Activated naive CD4-positive, alpha-beta T cell treated with anti-CD3 and anti-CD28 coated beads, Interleukin-2, amount 50 U/mL, for 72 hours (primary cell): ENCODE data around the gene UBXN2A. TPM values are rescaled to one million over a fixed set of nuclear protein-coding genes. Genes with fewer than 3 reads are reported as not detected.
"Not testable (repeated sequence)": the region's sequence is repeated elsewhere in the genome, so short reads cannot be mapped to it uniquely, and the experiment has no call there.

Source experiments
- ATAC-seq, 2 donors: fragments of 150-1000 bp; cut with Tn5 transposase; 2 replicates each; pipeline ENCODE4 v1.10.0; 2021; ENCODE audit warnings: mild to moderate bottlenecking in 2 of 2, moderate library complexity in 2 of 2
- DNase-seq, 2 donors: peaks; one replicate each; pipeline ENCODE4 v3.0.0; 2021 to 2022; ENCODE audit warnings: low spot score in 2 of 2
- H3K27ac Mint-ChIP-seq, 2 donors: one replicate each; pipeline ENCODE4 v1.8.0; 2022; ENCODE audit warnings: mild to moderate bottlenecking in 2 of 2, mixed read lengths in 2 of 2
- H3K36me3 Mint-ChIP-seq, 2 donors: one replicate each; pipeline ENCODE4 v1.8.0; 2022; ENCODE audit warnings: mixed read lengths in 2 of 2
- H3K9me3 Mint-ChIP-seq, 2 donors: one replicate each; pipeline ENCODE4 v1.8.0; 2022; ENCODE audit warnings: mixed read lengths in 2 of 2
- total RNA-seq, 2 donors: library from RNA; stranded (reverse); gene quantifications; one replicate each; pipeline ENCODE4 v1.2.3, GENCODE V29; 2022

The UBXN2A gene
- total RNA-seq, 2 donors from 2014 or later, result 9.3 to 13.0 TPM

GRCh38 chr2:24007693-24008092 lies 67.4 kb downstream of the UBXN2A start:
- no peaks in the 10 kb centered on the region for H3K36me3 Mint-ChIP-seq
- no peak for DNase-seq
- H3K9me3 Mint-ChIP-seq, result no peaks in the 10 kb centered on the region
- H3K27ac Mint-ChIP-seq, result no peak overlapping the region
- ATAC-seq, result no peak

GRCh38 chr2:24008672-24009366 lies 68.6 kb downstream of the UBXN2A start:
- Mint-ChIP-seq H3K36me3 (no peaks in the 10 kb centered on the region), H3K27ac (no peak overlapping the region), H3K9me3 (no peaks in the 10 kb centered on the region)
- DNase-seq, result no peak
- no peak for ATAC-seq

GRCh38 chr2:24009367-24009679 lies 69.1 kb downstream of the UBXN2A start:
- no peak for DNase-seq
- H3K36me3 Mint-ChIP-seq, result no peaks in the 10 kb centered on the region
- no peaks in the 10 kb centered on the region for H3K9me3 Mint-ChIP-seq
- ATAC-seq, result no peak
- H3K27ac Mint-ChIP-seq, result no peak overlapping the region

- no peak for DNase-seq
- H3K36me3 Mint-ChIP-seq, result no peaks in the 10 kb centered on the region
- H3K27ac Mint-ChIP-seq, result no peak within 1 kb of the TSS
- no peaks in the 10 kb centered on the region for H3K9me3 Mint-ChIP-seq
- ATAC-seq, result peak in 1 of 2 donors; percentile 63
These were observed 69.6 kb downstream of the UBXN2A start, which contains the start of gene MFSD2B for GRCh38 chr2:24009680-24010476. Gene MFSD2B, plus strand, starts transcription at chr2:24010085. Its CDS starts 12 bp downstream, at chr2:24010097.

DNA sequence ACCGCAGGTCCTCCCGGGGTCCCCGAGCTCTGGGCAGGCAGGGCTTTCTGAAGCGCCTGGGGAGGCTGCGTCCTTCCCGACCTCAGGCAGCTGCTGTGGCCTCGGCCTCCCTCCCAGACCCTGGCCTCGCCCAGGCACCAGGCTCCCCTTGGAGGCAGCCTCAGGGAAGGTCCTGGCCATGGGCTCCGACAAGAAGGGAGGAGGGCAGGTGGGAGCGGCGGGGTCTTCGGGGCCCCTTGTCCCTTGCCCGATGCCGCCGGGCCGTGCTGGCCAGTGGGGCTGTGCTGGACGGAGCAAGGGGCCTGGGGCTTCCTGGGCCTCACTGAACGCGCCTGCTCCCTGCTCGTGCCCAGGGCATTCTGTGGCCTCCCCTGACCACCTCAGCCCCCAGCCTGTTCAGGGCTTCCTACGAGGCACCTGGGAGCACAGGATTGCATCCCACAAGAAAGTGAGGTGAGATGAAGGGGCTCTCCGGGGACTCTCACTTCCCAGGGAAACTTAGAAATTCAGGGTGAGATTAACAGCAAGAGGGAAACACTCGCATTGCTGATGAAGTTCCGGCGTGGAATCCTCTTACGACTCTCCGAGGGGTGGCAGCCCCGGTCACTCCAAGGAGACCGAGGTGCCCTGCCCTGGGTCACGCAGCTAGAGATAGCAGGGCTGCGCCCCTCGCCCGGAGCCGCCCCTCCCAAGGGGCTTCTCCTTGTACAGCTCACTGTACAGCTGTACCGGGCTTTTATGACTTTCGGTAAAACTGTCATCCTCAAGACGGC lies 70.4 kb downstream of the UBXN2A start:
- H3K9me3 Mint-ChIP-seq, result no peaks in the 10 kb centered on the region
- DNase-seq, result no peak

DNA sequence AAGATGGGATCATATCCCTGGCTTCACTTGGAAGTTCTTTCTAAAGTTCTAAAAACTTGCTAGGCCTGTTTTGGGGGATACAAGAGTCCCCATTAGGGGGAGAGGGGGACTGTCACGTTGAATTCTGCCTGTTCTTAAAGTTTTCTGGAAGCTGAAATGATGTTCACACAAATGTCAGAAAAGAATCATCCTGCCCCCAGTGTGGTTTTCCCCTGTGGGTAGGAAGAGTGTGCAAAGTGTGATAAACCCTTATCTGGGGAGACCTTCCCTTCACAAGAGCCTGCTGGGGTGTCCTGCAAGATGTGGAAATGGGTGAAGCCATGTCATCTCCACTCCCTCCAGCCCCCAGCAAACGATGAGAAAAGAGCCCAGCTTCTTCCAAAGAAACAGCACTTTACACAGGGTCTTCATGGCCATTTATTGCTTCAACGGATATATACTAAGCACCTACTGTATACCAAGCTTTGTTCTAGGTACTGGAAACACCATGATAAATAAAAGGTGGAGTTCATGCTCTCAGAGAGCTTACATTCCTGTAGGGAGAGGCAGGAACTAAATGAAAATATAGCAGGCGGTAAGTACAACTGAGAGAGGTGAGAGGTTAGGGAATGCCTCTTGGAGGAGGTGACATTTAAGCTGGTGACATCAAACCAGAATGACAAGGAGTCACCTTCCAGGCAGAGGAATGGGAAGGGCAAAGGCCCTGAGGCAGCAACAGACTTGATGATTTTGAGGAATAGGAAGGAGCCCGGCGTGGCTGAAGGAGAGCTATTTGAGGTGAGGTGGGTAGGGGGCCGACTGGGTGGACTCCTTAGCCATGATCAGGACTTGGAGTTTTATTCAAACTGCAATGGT lies 71.2 kb downstream of the UBXN2A start:
- no peaks in the 10 kb centered on the region for H3K36me3 Mint-ChIP-seq
- no peak overlapping the region for H3K27ac Mint-ChIP-seq
- no peak for ATAC-seq
- DNase-seq, result no peak
- H3K9me3 Mint-ChIP-seq, result no peaks in the 10 kb centered on the region

More for the DNA sequence above, 70.4 kb downstream of the UBXN2A start:
- Mint-ChIP-seq H3K27ac (no peak overlapping the region), H3K36me3 (no peaks in the 10 kb centered on the region)
- ATAC-seq, result peak in 1 of 2 donors; percentile 30

GRCh38 chr2:24012521-24013188 lies 72.4 kb downstream of the UBXN2A start:
- Mint-ChIP-seq H3K9me3 (no peaks in the 10 kb centered on the region), H3K36me3 (no peaks in the 10 kb centered on the region), H3K27ac (no peak overlapping the region)
- ATAC-seq, result no peak
- no peak for DNase-seq

- not testable (repeated sequence) for H3K27ac Mint-ChIP-seq, H3K36me3 Mint-ChIP-seq, H3K9me3 Mint-ChIP-seq, ATAC-seq, DNase-seq
These were observed 74.6 kb downstream of the UBXN2A start for GRCh38 chr2:24014902-24015301.

- H3K9me3 Mint-ChIP-seq, result no peaks in the 10 kb centered on the region
- H3K27ac Mint-ChIP-seq, result no peak overlapping the region
- H3K36me3 Mint-ChIP-seq, result no peaks in the 10 kb centered on the region
- DNase-seq, result no peak
- ATAC-seq, result peak in 1 of 2 donors; percentile 19
These were observed 75.5 kb downstream of the UBXN2A start for GRCh38 chr2:24015562-24016375.

GRCh38 chr2:24016376-24016761 lies 76.1 kb downstream of the UBXN2A start:
- Mint-ChIP-seq H3K9me3 (no peaks in the 10 kb centered on the region), H3K27ac (no peak overlapping the region), H3K36me3 (no peaks in the 10 kb centered on the region)
- no peak for DNase-seq
- ATAC-seq, result peak in 1 of 2 donors; percentile 13

GRCh38 chr2:24016853-24017703 lies 76.8 kb downstream of the UBXN2A start:
- ATAC-seq (no peak), DNase-seq (no peak)
- Mint-ChIP-seq H3K36me3 (no peaks in the 10 kb centered on the region), H3K27ac (no peak overlapping the region), H3K9me3 (no peaks in the 10 kb centered on the region)

DNA sequence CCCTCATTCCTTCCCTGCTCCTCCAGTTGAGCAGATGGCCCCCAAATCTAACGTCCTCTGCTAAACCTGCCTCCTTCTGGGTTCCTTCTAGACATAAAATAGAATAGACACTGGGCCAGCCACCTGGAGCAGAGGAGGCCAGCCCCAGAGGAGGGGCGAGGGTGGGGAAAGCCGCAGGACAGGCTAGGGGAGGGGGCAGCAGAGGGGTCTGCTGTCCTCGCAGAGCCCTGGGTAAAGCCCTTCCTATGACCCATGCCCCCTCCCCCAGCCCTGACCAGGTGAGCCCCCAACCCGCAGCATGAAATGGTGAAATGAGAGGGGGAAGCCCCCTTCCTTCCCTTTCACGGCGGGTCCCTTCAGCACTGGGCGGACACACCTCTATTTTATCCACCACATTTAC lies 77.4 kb downstream of the UBXN2A start:
- DNase-seq (no peak), ATAC-seq (no peak)
- Mint-ChIP-seq H3K27ac (peak overlapping the region in 1 of 2 donors; percentile 37), H3K36me3 (no peaks in the 10 kb centered on the region), H3K9me3 (no peaks in the 10 kb centered on the region)

DNA sequence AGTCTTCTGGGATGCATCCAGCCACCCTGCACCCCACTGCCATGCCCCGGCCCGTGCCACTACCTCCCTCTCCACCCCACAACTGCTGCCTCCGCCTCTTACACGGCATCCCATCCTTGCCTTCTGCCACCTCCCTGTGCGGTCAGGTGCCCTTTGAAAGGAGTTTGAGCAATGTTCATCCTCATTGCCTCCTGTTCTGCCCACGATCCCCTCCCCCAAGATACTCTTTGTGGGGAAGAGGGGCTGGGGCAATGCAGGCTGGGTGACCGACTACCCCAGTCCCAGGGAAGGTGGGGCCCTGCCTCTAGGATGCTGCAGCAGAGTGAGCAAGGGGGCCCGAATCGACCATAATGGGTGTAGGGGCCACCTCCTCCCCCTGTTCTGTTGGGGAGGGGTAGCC lies 78.0 kb downstream of the UBXN2A start:
- ATAC-seq (no peak), DNase-seq (no peak)
- Mint-ChIP-seq H3K9me3 (no peaks in the 10 kb centered on the region), H3K36me3 (no peaks in the 10 kb centered on the region), H3K27ac (peak overlapping the region in 1 of 2 donors; percentile 37)

GRCh38 chr2:24019729-24020128 lies 79.5 kb downstream of the UBXN2A start:
- peak overlapping the region in 1 of 2 donors; percentile 23 for H3K27ac Mint-ChIP-seq
- ATAC-seq (no peak), DNase-seq (no peak)
- H3K9me3 Mint-ChIP-seq, result no peaks in the 10 kb centered on the region
- no peaks in the 10 kb centered on the region for H3K36me3 Mint-ChIP-seq
